A204.1 (cell line): ENCODE results near the gene EHBP1.
"Not testable (repeated sequence)": the region's sequence is repeated elsewhere in the genome, so short reads cannot be mapped to it uniquely, and the experiment has no call there.

Experiments used
- FAIRE-seq: peaks from 2 replicates; lab custom pipeline; 2012; peaks lifted over from hg19 to GRCh38; lab: Jason Lieb, UNC

EHBP1 gene

DNA sequence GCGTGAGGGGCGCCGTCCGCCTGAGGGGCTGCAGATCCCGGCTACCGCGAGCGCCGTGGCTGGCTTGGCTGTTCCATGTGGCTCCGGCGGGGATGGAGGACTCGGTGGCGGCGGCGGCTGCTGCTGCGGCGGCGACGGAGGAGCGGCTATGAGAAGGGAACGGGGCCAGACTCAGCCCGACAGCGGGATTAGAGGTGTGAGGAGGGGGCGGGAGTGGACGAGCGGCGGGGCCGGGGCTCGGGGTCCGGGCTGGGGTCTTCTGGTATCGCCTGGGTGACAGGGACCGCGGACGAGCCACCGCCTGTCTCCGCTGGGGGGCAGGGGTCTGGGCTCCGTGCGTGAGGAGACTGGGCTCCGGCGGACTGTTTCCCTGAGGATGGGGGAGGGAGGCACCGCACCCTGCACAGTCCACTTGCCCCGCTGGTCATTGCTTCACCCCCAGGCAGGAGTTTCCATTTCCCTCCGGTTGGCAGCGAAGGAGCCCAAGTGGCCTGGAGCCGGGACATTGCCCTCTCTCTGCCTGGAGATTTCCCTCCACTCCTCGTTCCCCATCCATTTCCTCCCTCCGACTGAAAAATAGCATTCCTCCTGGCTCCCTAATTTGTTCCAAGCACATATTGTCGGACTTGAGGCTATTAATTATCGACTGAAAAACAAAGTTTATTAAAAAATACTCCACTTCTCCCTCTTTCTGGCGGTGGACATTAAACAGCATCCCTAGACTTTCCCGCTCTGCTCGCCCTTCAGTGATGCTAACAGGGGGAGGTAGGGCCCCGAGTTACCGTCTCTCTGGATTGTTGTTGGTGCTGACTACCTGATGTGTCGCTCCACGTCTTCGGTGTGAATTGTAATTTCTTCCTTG is 577 bp downstream of the EHBP1 start:
- no peak for FAIRE-seq

DNA sequence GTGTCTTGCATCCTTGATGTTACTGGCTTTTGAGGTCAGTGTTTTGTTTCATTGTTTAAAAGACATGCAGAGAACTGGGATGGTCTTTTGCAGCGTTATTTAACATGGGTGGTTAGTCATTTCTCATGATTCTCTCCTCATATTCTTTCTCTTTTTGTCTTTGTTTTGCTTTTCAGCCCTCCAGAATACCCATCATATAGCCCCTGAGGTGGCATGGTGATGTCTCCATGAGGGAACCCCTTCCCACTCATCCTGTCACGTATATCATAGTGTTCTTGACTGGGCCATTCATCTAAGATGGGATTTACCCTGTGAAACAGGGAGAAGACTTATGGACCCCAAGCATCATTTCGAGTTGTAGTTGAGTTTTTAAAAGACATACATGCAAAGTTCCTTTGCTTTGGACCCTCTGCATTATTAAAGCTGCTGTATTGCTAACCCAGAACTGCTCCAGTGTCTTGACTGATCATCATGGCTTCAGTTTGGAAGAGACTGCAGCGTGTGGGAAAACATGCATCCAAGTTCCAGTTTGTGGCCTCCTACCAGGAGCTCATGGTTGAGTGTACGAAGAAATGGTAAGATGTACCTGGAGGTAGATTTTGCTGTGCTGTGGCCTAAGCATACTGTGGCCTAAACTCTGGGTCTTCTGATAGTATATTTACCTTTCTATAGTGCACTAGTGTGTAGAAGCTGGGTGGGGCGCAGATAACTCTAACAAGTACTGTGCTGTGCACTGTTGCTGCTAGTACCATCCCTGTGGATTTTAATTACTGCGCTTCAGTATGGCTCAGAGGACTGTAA is 1.4 kb downstream of the EHBP1 start:
- no peak for FAIRE-seq

DNA sequence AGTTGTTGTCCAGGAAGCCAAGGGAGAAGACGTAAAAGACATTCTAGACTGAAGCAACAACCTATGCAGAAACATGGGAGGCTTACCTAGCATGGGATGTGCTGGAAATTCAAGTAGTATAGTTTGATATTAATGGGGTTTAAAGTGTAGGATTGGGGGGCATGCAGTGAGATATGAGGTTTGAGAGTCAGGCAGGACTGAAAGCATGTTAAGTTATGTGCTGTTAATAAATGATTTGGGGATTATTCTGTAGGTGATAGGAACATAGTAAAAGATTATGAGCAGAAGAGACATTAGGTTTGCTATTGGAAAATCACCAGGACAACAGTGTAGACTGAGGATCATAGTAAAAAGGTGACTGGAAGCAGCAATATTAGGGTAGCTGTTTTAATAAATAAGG is 3.2 kb downstream of the EHBP1 start:
- FAIRE-seq: no peak

DNA sequence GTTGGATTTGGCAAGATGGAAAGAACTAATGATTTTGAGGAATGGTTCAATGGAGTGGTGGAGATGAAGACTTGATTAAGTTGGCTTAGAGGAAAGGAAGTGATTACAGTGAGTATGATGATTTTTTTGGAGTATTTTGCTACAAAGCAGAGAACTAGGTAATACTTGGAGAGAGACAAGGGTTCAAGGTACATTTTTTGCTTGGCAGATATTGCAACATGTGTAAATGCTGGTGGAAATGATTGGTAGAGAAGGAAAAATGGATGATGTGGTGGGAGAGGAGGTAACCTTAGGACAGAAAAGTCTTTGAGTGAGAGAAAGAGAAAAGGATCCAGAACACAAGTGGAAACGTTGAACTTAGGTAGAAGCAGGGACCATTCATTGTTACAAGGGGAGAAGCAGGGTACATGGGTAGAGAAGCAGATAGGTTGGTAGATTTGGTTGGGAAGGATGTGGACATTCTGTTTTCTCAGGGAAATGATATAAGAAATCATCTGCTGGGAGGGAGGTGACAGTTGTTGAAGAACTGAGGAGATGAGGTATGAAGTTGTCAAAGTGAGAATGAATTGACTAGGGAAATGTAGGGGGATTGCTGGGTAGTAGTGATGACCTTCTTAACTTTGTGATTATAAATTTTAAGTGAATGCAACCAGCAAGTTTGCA is 6.5 kb downstream of the EHBP1 start:
- FAIRE-seq: no peak

DNA sequence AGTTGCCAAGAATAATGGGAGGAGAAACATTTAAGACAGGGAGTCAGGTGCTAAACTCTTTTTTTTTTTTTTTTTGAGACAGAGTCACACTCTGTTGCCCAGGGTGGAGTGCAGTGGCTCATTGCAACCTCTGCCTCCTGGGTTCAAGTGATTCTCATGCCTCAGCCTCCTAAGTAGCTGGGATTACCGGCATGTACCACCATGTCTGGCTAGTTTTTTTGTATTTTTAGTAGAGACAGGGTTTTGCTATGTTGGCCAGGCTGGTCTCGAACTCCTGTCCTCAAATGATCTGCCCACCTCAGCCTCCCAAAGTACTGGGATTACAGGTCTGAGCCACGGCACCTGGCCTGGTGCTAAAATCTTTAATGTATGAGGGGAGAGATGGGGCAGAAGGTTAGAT is 7.7 kb downstream of the EHBP1 start:
- not testable (repeated sequence) for FAIRE-seq

DNA sequence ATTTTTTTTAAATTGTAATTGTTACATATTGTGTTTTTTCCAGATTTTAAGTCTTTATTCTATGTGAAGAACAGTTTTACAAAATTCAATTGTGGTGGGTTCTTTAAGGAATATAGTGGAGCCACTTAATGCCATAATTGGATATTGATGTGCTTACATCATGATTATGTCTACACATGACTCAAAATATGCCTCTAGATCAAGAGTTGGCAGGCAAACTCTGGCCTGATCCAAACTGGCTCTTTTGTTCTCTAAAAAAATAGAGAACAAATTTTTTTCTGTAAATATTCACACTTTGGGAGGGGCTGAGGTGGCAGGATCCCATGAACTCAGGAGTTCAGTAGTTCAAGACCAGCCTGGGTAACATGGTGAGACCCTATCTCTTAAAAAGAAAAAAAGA is 8.3 kb downstream of the EHBP1 start:
- no peak for FAIRE-seq

DNA sequence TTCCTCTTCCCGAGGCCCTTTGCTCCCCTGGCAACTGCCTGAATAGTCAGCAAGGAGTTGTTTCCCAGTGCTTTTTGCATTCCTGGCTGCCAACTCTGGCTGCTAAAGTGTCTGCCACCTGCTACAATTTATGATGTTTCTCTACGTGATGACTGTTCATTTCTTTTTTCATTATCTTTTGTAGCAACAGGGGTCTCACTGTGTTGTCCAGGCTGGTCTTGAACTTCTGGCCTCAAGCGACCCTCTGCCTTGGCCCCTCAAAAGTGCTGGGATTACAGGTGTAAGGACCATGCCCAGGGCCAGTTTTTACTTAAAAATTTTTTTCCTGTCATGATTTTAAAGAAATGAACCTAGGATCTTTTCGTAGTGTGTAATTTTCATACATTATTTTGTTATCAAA is 11.3 kb downstream of the EHBP1 start:
- no peak for FAIRE-seq

DNA sequence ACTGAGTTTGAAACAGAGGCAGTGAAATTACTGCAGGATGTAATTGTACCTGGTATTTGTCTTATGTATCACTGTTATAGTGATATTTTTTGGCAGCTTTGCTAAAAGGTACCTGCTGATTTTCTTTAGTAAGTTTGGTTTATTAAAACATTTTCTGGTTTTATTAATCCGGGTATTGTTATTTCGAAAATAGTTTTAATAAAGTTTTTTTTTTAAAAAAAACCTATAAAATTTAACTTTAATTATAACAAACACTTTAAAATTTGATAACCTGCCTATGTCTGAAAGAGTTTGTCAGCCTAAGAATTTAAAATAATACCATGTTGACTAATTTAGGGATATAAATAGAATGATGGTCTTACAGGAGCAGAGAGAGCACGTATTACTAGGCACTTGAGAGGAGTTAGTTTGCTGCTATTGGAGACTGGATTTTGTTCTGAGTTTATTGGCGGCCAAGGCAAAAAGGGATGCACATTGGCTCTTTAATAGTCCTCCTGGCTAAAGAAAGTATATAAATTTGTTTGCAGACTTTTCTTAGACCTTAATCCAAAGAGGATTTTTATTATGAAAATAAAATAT is 12.1 kb downstream of the EHBP1 start:
- no peak for FAIRE-seq

DNA sequence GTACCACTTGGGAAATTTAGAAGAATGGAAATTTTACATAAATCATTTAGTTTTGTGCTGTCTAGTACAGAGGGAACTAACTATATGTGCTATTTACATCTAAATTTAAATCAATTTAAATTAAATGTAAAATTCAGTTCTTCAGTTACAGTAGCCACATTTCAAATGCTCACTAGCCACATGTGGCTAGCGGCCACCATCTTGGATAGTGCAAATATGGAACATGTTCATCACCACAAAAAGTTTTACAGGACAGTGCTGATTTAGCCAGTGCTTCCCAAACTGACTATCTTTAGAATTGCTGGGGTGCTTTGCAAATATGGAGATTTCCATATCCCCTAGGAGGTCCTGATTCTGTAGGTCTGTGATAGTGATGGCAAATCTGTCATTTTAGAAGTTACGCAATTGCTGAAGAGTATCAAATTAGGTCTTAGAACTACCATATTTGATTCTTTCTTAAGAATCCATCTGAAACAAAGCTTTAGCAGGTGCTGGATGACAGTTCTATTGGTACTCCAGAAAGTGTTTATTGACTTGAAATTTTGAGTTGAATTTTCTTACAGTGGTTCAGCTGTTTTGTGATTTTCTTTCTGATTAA is 12.8 kb downstream of the EHBP1 start:
- no peak for FAIRE-seq

DNA sequence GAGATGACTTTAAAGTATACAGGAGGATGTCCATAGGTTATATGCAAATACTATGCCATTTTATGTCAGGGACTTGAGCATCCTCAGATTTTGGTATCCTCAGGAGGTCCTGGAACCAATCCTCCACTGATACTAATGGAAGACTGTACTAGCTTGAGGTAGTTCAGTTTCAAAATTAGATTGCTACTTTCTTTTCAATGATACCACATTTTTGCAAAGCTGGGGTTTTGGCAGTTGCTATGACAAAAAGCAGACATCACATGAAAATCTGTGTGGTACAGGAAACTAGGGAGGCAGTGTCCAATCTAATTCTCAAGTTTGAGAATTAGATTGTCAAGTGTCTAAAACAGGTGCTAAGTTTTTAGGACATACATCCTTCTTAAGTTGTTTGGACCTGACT is 14.2 kb downstream of the EHBP1 start:
- FAIRE-seq: no peak

DNA sequence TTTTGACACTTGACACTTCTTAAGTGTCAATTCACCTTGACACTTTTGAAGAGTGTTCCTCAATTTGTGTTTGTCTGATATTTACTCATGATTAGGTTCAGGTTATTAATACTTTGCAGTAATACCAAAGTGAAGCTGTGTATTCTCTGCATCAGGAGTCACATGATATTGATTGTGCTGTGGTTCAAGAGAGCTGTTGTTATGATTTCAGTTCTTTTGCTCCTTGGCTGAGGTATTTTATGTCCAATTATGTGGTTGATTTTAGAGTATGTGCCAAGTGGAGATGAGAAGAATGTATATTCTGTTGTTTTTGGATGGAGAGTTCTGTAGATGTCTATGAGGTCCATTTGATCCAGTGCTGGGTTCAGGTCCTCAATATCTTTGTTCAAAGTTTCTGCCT is 17.2 kb downstream of the EHBP1 start:
- FAIRE-seq: no peak

DNA sequence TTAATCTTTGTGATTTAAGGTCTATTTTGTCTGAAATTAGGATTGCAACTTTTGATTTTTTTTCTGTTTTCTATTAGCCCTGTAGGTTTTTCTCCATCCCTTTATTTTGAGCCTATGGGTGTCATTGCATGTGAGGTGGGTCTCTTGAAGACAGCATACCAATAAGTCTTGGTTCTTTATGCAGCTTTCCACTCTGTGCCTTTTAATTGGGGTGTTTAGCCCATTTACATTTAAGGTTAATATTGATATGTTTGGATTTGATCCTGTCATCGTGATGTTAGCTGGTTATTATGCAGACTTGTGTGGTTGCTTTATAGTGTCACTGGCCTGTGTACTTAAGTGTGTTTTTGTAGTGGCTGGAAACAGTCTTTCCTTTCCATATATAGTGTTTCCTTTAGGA is 17.7 kb downstream of the EHBP1 start:
- no peak for FAIRE-seq

DNA sequence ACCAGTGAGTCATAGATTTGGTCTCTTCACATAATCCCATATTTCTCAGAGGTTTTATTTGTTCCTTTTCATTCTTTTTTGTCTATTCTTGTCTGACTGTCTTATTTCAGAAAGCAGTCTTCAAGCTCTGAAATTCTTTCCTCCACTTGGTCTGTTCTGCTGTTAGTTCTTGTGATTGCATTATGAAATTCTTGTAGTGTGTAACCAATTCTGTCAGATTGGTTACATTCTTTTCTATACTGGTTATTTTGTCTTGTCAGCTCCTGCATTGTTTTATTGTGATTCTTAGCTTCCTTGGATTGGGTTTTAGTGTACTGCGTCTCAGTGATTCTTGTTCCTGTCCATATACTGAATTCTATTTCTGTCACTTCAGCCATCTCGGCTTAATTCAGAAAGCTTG is 18.6 kb downstream of the EHBP1 start:
- FAIRE-seq: no peak

DNA sequence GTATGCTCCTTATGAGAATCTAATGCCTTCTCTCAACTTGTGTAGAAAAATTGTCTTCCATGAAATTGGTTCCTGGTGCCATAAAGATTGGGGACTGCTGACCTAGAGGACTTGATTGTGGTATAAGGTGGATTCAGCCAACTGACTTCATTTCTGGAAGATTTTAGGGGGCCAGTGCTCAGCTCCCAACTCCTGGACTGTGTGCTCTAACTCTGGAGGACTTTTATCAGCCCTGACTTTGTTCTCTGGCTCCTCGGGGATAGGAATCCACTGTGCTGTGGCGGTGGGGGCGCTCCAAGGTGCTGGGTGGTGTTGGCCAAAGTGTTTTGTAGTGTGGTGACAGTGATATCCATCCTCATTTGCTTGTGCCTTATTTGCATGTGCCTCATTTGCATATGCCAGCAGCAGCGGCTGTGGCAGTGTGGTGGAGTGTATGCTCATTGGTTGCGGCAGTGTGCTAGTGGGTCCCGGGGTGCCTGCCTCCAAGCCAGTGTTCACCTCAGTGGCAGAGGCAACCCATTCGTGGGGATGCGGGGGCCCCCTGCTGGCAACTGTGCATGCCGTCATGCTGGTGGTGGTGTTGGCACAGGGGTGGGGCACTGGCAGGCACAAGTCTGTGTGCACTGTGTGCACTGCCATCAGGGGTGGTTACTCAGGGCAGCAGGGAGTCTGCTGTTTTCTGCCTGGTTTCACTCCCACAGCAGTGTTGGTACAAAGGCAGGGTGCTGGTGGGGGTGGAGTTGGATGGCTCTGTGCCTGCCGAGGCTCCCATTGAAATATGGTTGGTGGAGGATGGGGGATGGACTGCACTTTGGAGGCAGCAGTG is 19.6 kb downstream of the EHBP1 start:
- FAIRE-seq: no peak

DNA sequence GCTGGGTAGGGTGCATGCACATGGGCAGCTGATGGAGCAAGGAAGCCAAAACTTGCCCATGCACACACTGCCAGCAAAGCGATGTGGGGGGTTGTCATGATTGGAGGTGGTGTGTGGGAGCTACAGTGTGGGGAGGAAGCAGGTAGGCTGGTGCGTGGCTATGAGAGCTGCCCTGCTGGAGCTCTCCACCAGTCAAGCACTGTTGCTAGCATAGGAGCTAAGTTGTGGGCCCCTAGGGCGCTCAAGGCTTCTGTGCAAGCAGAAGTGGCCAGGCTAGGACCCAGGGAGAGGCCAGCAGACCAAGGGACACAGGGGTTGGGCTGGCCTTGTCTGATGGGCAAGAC is 20.2 kb downstream of the EHBP1 start:
- no peak for FAIRE-seq

DNA sequence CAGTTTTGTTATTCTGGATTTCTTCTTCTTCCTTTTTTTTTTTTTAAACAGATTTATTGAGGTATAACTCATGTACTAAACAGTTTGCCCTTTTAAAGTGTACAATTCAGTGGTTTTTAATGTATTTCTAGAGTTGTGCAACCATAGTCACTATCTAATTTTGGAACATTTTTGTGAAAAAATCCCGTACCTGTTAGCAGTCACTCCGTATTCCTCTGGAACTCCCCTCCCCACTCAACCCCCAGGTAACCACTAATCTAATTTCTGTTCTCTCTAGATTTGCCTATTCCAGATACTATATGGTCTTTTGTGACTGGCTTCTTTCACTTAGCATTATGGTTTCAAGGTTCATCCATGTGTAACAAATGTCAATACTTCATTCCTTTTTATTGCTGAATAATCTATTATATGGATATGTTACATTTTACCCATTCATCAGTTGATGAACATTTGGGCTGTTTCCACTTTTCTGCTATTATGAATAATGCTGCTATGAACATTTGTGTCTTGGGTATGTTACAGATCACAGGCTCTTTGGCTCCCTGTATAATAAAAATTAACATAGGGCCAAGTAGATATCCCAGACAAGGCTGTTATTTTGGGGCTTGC is 21.9 kb downstream of the EHBP1 start:
- no peak for FAIRE-seq

DNA sequence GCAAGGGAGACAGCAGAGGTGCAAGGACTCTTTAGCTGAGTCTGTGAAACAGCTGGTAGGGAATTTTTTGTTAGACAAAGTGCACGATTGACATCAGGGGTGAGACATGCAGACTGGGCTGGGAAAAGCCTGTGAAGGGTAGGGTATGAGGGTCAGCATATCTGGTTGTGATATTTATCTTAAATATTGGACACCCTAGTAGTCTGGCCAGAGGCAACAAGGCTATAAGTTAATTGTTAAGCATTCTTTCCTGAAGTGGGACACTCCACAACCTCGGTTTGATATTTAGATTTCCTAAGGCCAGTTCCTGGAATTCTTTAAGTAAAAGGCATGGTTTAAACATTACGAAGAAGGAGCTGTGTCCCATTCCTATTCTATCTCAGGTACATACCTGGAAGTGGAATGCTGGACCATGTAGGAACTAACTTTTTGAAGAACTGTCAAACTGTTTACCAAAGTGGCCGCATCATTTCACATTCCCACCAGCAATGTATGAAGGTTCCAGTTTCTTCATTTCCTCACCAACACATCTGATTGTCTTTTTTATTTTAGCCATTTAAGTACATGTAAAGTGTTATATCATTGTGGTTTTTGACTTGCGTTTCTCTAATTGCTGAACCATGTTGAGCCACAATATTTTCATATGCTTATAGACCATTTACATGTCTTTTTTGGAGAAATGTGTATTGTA is 22.5 kb downstream of the EHBP1 start:
- no peak for FAIRE-seq

DNA sequence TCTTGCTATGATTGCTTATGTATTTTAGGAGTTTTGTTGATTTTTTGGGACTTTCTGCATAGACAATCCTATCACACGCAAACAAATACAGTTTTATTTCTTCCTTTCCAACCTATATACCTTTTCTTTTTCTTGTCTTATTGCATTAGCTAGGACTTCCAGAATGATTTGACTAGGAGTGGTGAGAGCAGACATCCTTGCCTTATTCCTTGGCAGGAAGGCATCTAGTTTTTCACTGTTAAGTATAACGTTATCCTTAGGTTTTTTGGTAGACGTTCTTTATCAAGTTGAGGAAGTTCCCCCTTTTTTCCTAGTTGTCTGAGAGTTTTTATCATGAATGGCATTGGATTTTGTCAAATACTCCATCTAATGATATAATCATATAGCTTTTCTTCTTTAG is 25.8 kb downstream of the EHBP1 start:
- no peak for FAIRE-seq

DNA sequence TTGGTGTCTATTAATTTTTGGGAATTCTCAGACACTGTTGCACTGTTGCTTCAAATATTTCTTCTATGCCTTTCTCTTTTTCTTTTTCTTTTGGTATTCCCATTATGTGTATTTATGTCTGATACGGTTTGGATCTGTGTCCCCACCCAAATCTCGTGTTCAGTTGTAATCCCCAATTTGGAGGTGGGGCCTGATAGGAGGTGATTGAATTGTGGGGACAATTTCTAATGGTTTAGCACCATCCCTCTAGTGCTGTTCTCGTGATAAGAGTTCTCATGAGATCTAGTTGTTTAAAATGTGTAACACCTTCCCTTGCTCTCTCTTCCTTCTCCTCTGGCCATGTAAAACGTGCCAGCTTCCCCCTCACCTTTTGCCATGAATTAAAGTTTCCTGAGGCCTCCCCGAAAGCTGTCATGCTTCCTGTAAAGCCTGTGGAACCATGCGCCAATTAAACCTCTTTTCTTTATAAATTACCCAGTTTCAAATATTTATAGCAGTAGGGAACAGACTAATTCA is 26.8 kb downstream of the EHBP1 start:
- no peak for FAIRE-seq

DNA sequence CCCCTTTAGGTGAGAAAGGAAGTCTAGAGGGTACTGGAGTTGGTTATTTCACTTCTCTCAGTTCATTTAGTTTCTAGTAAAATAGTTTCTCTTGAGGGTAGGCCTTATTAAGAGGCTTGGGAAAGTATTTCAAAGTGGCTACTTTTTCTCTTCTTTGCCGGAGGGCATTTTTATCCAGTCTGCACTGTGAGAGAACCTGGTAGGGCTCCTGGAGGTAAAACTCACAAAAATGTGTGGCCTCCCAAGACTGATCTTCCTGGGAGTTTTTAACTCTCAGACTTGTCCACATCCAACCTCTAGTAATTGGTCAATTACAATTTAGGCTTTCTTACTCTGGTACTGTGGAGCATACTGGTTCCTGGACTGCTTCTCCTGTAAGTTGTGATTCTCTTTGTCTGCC is 28.0 kb downstream of the EHBP1 start:
- no peak for FAIRE-seq
